GM12864 (cell line): ENCODE measurements around the gene CLASP1.
"Not testable (repeated sequence)": the region's sequence is repeated elsewhere in the genome, so short reads cannot be mapped to it uniquely, and the experiment has no call there.

Experiments used
- DNase-seq: peaks from one replicate; pipeline ENCODE4 v3.0.0-alpha.2; 2011; ENCODE audit warnings: low read depth
- H3K4me3 ChIP-seq: 2 replicates; pipeline ENCODE4 v1.5.1; 2011; ENCODE audit warnings: mild to moderate bottlenecking, low read depth, low read length, control low read depth
- CTCF ChIP-seq: IDR thresholded peaks from 2 replicates; pipeline ENCODE4 v1.5.1; 2011; ENCODE audit warnings: low read depth, mild to moderate bottlenecking, moderate library complexity, low read length, control low read depth, inconsistent platforms; ENCODE audit errors: missing control alignments

The CLASP1 gene

GRCh38 chr2:121345887-121346286 lies 303.4 kb downstream of the CLASP1 start:
- no peak for TF ChIP-seq CTCF
- DNase-seq: no peak
- H3K4me3 ChIP-seq: no peak overlapping the region

- no peak for TF ChIP-seq CTCF
- no peak overlapping the region for H3K4me3 ChIP-seq
These were observed 304.2 kb downstream of the CLASP1 start for GRCh38 chr2:121345101-121345500.

GRCh38 chr2:121343828-121344399 lies 305.3 kb downstream of the CLASP1 start:
- not testable (repeated sequence) for DNase-seq

More at GRCh38 chr2:121345101-121345500, 304.2 kb downstream of the CLASP1 start:
- no peak for DNase-seq

GRCh38 chr2:121343191-121343590 lies 306.1 kb downstream of the CLASP1 start:
- no peak for DNase-seq
- no peak overlapping the region for H3K4me3 ChIP-seq
- TF ChIP-seq CTCF: no peak

More at GRCh38 chr2:121343828-121344399, 305.3 kb downstream of the CLASP1 start:
- not testable (repeated sequence) for H3K4me3 ChIP-seq

GRCh38 chr2:121342751-121343150 lies 306.5 kb downstream of the CLASP1 start:
- DNase-seq: no peak

GRCh38 chr2:121340926-121341325 lies 308.3 kb downstream of the CLASP1 start:
- no peak for TF ChIP-seq CTCF

More at GRCh38 chr2:121342751-121343150, 306.5 kb downstream of the CLASP1 start:
- TF ChIP-seq CTCF: no peak
- H3K4me3 ChIP-seq: no peak overlapping the region

GRCh38 chr2:121338281-121338680 lies 311.0 kb downstream of the CLASP1 start:
- H3K4me3 ChIP-seq: no peak overlapping the region
- TF ChIP-seq CTCF: no peak
- DNase-seq: no peak

More at GRCh38 chr2:121340926-121341325, 308.3 kb downstream of the CLASP1 start:
- H3K4me3 ChIP-seq: no peak overlapping the region
- no peak for DNase-seq
